ENCODE results near the gene SPOP. TPM values are rescaled to one million over a fixed set of nuclear protein-coding genes. Genes with fewer than 3 reads are reported as not detected.
"Not testable (repeated sequence)": the region's sequence is repeated elsewhere in the genome, so short reads cannot be mapped to it uniquely, and the experiment has no call there.

The SPOP gene
- total RNA-seq, 1 donor from 2014 or later = 142 TPM

GRCh38 chr17:49696233-49696761 is 18.4 kb upstream of the SPOP start:
- DNase-seq (ENCODE audit: low spot score in 2 of 2) (no peak), FAIRE-seq (no peak)

- FAIRE-seq (no peak), DNase-seq (ENCODE audit: low spot score in 2 of 2) (no peak)
These were observed 17.9 kb upstream of the SPOP start for GRCh38 chr17:49695698-49696232.

GRCh38 chr17:49694847-49695697 is 17.2 kb upstream of the SPOP start:
- FAIRE-seq = no peak
- DNase-seq (ENCODE audit: low spot score in 2 of 2) = peak in 1 of 2 donors; percentile 55

GRCh38 chr17:49692751-49693150 is 14.9 kb upstream of the SPOP start:
- FAIRE-seq = no peak

GRCh38 chr17:49691677-49692191 is 13.8 kb upstream of the SPOP start:
- no peak for FAIRE-seq
- DNase-seq (ENCODE audit: low spot score in 2 of 2) = no peak

More at GRCh38 chr17:49692751-49693150, 14.9 kb upstream of the SPOP start:
- no peak for DNase-seq (ENCODE audit: low spot score in 2 of 2)

GRCh38 chr17:49691086-49691676 is 13.3 kb upstream of the SPOP start:
- DNase-seq (ENCODE audit: low spot score in 2 of 2) (no peak), FAIRE-seq (no peak)

GRCh38 chr17:49690256-49690655 is 12.4 kb upstream of the SPOP start:
- FAIRE-seq = no peak
- DNase-seq (ENCODE audit: low spot score in 2 of 2) = no peak

GRCh38 chr17:49688848-49689247 is 11.0 kb upstream of the SPOP start:
- no peak for FAIRE-seq
- no peak for DNase-seq (ENCODE audit: low spot score in 2 of 2)

- no peak for DNase-seq (ENCODE audit: low spot score in 2 of 2)
- FAIRE-seq = no peak
These were observed 10.1 kb upstream of the SPOP start for GRCh38 chr17:49687878-49688491.

GRCh38 chr17:49681106-49681979 is 3.4 kb upstream of the SPOP start:
- no peak for DNase-seq (ENCODE audit: low spot score in 2 of 2)
- no peak for FAIRE-seq

GRCh38 chr17:49680314-49680713 is 2.4 kb upstream of the SPOP start:
- no peak for FAIRE-seq
- no peak for DNase-seq (ENCODE audit: low spot score in 2 of 2)

- FAIRE-seq (no peak), DNase-seq (ENCODE audit: low spot score in 2 of 2) (peak; percentile 80 to 87)
These were observed 564 bp downstream of the SPOP start for GRCh38 chr17:49677134-49677932.

GRCh38 chr17:49676276-49676868 is 1.5 kb downstream of the SPOP start:
- DNase-seq (ENCODE audit: low spot score in 2 of 2) (peak in 1 of 2 donors; percentile 14), FAIRE-seq (no peak)

GRCh38 chr17:49674507-49674906 is 3.4 kb downstream of the SPOP start:
- no peak for DNase-seq (ENCODE audit: low spot score in 2 of 2)
- FAIRE-seq = no peak

GRCh38 chr17:49673679-49674078 is 4.2 kb downstream of the SPOP start:
- not testable (repeated sequence) for FAIRE-seq

GRCh38 chr17:49670641-49671040 is 7.3 kb downstream of the SPOP start:
- FAIRE-seq = no peak
- no peak for DNase-seq (ENCODE audit: low spot score in 2 of 2)

More at GRCh38 chr17:49673679-49674078, 4.2 kb downstream of the SPOP start:
- DNase-seq (ENCODE audit: low spot score in 2 of 2) = not testable (repeated sequence)

GRCh38 chr17:49670002-49670401 is 7.9 kb downstream of the SPOP start:
- FAIRE-seq (no peak), DNase-seq (ENCODE audit: low spot score in 2 of 2) (no peak)

- DNase-seq (ENCODE audit: low spot score in 2 of 2) (no peak), FAIRE-seq (no peak)
These were observed 10.0 kb downstream of the SPOP start for GRCh38 chr17:49667854-49668253.

Measured in frontal cortex (tissue), 4 donors.